BJ (cell line): ENCODE data around the gene MRGPRG. TPM values are rescaled to one million over a fixed set of nuclear protein-coding genes. Genes with fewer than 3 reads are reported as not detected.
"Not testable (repeated sequence)": the region's sequence is repeated elsewhere in the genome, so short reads cannot be mapped to it uniquely, and the experiment has no call there.

Experiments
- CTCF ChIA-PET: fragments of 350-600 bp; formaldehyde crosslinking; extraction: SDS; loops from one replicate; lab custom pipeline; 2021; ENCODE audit warnings: antibody characterized with exemption, inconsistent platforms; lab: Yijun Ruan, JAX
- POLR2A ChIA-PET: fragments of 300-600 bp; sonication (Branson Sonifier 250); formaldehyde crosslinking; extraction: SDS; loops from one replicate; lab custom pipeline; 2021; ENCODE audit warnings: antibody characterized with exemption; lab: Charles Lee
- DNase-seq: peaks from one replicate; pipeline ENCODE4 v3.0.0-alpha.2; 2011; ENCODE audit warnings: low read depth
- H3K27me3 ChIP-seq: 2 replicates; pipeline ENCODE4 v1.6.0; 2011; ENCODE audit warnings: low read length; ENCODE audit not compliant: control insufficient read depth, insufficient read depth
- H3K36me3 ChIP-seq: 2 replicates; pipeline ENCODE4 v1.5.1; 2011; ENCODE audit warnings: low read length; ENCODE audit not compliant: control insufficient read depth, insufficient read depth
- H3K4me3 ChIP-seq: 2 replicates; pipeline ENCODE4 v1.5.1; 2011; ENCODE audit warnings: low read depth, mild to moderate bottlenecking, control low read depth, low read length
- CTCF ChIP-seq: IDR thresholded peaks from 2 replicates; pipeline ENCODE4 v1.5.1; 2011; ENCODE audit warnings: low read depth, mild to moderate bottlenecking, control low read depth, inconsistent platforms, low read length, moderate library complexity; ENCODE audit not compliant: insufficient read depth
- polyA minus RNA-seq: library from RNA; depleted of rRNA, polyadenylated mRNA; stranded (reverse); fragments of >200 nt; gene quantifications from 2 replicates; pipeline ENCODE4 v1.2.3, GENCODE V29; 2011; rRNA and poly(A)+ RNA removed
- polyA plus RNA-seq: library from polyadenylated mRNA; depleted of rRNA; stranded (reverse); fragments of >200 nt; gene quantifications from 2 replicates; pipeline ENCODE4 v1.2.3, GENCODE V29; 2011; rRNA removed

MRGPRG gene
- polyA plus RNA-seq (not detected in 2 replicates), polyA minus RNA-seq (not detected in 2 replicates)

- DNase-seq, result no peak
- no peak within 1 kb of the TSS for H3K4me3 ChIP-seq
- H3K27me3 ChIP-seq, result peaks cover 19% of the 10 kb centered on the region
- TF ChIP-seq CTCF, result no peak
- no peaks in the 10 kb centered on the region for H3K36me3 ChIP-seq
- CTCF ChIA-PET, result no interaction called here
- POLR2A ChIA-PET, result no interaction called here
Measured at GRCh38 chr11:3218483-3219280, at the start of gene MRGPRG. Gene MRGPRG, minus strand, starts transcription at chr11:3218813. Its CDS starts 0 bp downstream, at chr11:3218813.

GRCh38 chr11:3262548-3262947, 43.9 kb upstream of the MRGPRG start:
- DNase-seq, H3K36me3 ChIP-seq, CTCF ChIA-PET, H3K27me3 ChIP-seq, H3K4me3 ChIP-seq, POLR2A ChIA-PET: not testable (repeated sequence)

GRCh38 chr11:3261831-3262230, 43.2 kb upstream of the MRGPRG start:
- DNase-seq, H3K27me3 ChIP-seq, H3K36me3 ChIP-seq, CTCF ChIA-PET, POLR2A ChIA-PET, H3K4me3 ChIP-seq: not testable (repeated sequence)

- DNase-seq, POLR2A ChIA-PET, H3K4me3 ChIP-seq, H3K27me3 ChIP-seq, CTCF ChIA-PET, H3K36me3 ChIP-seq: not testable (repeated sequence)
Measured at GRCh38 chr11:3257509-3257908, 38.9 kb upstream of the MRGPRG start.

GRCh38 chr11:3255241-3255640, 36.6 kb upstream of the MRGPRG start:
- CTCF ChIA-PET, result not testable (repeated sequence)

GRCh38 chr11:3254773-3255172, 36.2 kb upstream of the MRGPRG start:
- DNase-seq, H3K27me3 ChIP-seq, H3K4me3 ChIP-seq, CTCF ChIA-PET, H3K36me3 ChIP-seq, POLR2A ChIA-PET: not testable (repeated sequence)

More at GRCh38 chr11:3255241-3255640, 36.6 kb upstream of the MRGPRG start:
- H3K4me3 ChIP-seq, DNase-seq, POLR2A ChIA-PET, H3K27me3 ChIP-seq, H3K36me3 ChIP-seq: not testable (repeated sequence)

GRCh38 chr11:3245071-3245470, 26.5 kb upstream of the MRGPRG start:
- Histone ChIP-seq H3K27me3 (peaks cover 6% of the 10 kb centered on the region), H3K4me3 (no peak overlapping the region), H3K36me3 (no peaks in the 10 kb centered on the region)
- CTCF ChIA-PET, result no interaction called here
- DNase-seq, result no peak
- no peak for TF ChIP-seq CTCF
- POLR2A ChIA-PET, result no interaction called here

- Histone ChIP-seq H3K36me3 (no peaks in the 10 kb centered on the region), H3K4me3 (no peak overlapping the region), H3K27me3 (peaks cover 8% of the 10 kb centered on the region)
- ChIA-PET CTCF (no interaction called here), POLR2A (no interaction called here)
- no peak for TF ChIP-seq CTCF
- no peak for DNase-seq
Measured at GRCh38 chr11:3243880-3244279, 25.3 kb upstream of the MRGPRG start.
